HG02798 (cell line): Measurements from ENCODE around the gene VAV1.
A peak's percentile ranks its signal among the peaks of the same experiment; 100 is the strongest.
"Not testable (repeated sequence)": the region's sequence is repeated elsewhere in the genome, so short reads cannot be mapped to it uniquely, and the experiment has no call there.

Experiments
- ATAC-seq: cut with Tn5 transposase; IDR thresholded peaks from one replicate; pipeline ENCODE4 v1.9.1; 2021; ENCODE audit warnings: mild to moderate bottlenecking; ENCODE audit not compliant: unreplicated experiment, poor library complexity

Gene VAV1

DNA sequence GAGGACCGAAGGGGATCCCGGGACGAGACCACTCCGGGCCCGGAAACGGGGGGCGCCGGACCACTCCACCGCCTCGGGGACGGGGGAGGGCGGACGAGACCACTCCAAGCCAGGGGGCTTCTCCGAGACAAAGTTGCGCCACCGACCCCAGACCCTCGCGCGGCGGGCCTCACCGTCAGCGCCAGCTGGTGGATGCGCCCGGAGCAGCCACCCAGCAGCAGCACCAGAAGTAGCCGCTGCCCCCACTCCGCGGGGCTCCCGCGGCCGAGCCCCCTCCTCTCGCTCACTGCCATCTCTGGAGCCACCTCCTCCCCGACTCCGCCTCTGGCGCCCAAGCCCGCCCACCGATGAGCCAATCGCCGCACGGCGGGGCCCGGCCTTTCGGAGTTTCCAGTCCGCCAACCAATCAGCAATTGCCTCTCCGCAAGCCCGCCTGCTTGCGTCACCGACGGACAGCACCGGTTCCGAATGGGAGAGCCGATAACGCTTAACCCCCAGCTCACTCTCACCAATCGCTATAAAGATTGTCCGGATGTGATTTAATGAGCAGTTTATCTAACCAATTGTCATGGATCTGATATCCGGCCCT is 35.1 kb upstream of the VAV1 start, which contains the start of gene GPR108:
Gene GPR108, minus strand, starts transcription at position 297 of the 589 bp plus-strand sequence. Its CDS starts 4 bp downstream, at position 293.
- ATAC-seq = peak; percentile 76

DNA sequence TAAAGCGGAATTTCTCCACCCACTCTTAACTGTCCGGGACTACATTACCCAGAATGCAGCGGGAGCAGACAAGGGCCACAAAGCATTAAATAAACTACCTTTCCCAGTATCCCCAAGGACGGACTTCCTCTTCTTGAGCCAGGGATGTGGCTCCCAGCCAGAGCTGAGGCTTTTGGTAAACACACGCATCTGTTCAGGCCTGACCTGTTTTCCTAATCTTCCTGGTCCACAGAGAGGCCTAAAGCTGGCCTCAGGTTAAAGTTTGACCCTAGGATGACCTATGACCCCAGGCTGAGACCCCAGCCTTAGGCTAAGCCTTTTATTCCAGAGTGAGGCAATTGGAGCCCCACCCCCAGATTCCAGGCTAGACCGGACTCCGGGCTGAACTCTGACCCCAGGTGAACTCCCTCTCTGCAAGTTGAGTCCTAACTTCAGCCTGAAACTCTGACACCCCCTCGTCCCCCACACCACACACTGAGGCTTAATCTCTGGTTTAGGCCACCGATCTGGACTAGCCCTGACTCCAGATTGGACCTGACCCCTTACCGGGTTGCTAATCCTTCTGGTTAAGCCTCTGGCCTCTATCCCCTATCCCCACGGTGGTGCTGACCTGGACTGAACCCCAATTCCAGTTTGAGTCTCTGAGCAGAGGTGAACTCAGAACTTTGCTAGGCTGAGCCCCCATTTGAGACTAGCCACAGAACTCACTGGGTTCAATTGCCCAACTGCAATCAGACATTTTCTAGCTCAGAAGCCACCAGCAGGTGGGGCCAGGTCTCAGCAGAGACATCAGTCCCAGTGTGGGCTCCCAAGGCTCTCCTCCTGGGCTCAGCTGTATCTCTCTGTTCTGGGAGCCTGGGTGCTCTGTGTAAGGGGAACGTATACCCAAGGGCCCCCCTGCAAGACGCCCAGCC is 34.4 kb upstream of the VAV1 start:
- ATAC-seq = no peak

DNA sequence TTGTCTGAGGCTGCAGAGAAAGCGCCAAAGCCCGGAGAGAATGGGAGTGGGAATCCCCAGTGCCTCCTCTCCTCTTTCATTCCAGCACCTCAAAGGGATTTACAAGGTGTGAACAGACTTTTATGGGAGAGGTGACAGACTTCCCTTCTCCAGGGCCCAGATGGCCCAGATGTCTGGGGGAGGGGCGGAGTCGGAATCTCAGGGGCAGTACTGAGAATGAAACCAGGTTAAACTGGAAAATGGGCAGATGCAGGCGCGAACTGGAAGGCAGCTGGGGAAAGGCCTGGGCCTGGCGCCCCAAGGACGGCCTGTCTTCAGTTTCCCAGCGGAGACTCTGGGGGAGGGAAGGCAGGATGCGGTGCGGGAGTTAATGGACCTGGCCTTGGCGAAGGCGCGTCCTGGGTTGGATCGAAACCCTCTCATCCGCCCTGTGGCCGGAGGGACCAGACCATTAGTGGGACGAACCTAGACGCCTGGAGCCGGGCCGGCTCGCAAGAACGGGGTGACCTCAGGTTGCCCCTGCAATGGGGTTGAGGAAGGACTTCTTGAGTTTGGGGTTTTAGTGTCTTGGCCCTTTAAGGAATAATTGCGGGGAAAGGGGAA is 33.6 kb upstream of the VAV1 start:
- no peak for ATAC-seq

DNA sequence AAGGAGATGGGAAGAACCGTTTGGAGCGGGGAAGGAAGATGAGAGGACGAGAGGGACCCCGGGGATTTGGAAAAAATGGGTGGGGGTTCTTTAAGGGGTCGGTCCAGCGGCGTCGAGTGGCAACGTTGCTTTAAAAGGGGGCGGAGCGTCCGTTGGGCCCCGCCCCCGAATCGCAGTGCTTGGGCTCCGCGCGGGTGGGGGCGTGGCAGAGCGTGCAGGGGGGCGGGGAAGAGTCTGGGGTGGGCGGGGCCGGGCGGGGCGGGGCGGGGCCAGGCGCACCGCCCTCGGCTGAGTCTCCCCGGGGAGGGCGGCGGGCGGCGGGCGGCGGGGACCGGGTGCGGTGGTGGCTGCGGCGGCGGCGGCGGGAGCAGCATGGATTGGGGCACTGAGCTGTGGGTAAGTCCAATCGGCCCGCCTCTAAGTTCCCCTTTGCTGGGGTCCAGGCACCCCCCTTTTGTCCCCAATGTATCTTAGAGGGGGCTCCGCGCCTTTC is 33.1 kb upstream of the VAV1 start, which contains the start of gene TRIP10:
Gene TRIP10, plus strand, starts transcription at position 291 of the 493 bp plus-strand sequence. Its CDS starts 82 bp downstream, at position 373.
- no peak for ATAC-seq

DNA sequence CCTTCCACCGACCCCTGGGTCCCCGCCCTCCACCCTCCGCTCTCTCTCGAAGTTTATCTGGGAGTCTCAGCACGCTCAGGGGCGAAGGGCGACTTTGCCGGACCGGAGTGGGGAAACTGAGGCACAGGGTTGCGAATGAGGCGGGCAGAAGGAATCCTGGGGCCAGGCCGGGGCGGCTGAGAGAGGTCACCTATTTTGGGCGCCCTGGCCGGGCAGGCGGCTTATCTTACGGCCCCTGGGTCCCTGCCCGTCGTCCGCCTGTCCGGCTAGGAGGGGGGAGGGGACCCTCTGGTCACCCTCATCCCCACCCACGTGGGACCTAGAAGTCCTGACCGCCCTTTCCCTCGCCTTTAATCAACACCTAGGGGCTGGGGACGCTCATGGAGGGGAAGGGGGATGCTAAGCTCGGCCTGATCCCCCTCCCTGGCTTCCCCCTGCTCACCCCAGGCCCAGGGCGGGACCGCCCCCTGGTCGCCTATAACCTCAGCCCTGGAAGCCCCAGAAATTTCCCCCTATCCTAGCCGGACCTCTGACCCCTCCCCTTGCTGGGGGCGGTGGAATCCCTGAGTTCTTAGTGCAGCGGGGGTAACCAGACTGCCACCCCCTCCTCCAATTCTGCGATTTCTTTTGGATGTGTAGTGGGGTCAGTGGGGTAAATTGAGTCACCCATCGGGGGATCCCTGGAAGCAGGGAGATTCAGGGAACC is 32.5 kb upstream of the VAV1 start:
- no peak for ATAC-seq

DNA sequence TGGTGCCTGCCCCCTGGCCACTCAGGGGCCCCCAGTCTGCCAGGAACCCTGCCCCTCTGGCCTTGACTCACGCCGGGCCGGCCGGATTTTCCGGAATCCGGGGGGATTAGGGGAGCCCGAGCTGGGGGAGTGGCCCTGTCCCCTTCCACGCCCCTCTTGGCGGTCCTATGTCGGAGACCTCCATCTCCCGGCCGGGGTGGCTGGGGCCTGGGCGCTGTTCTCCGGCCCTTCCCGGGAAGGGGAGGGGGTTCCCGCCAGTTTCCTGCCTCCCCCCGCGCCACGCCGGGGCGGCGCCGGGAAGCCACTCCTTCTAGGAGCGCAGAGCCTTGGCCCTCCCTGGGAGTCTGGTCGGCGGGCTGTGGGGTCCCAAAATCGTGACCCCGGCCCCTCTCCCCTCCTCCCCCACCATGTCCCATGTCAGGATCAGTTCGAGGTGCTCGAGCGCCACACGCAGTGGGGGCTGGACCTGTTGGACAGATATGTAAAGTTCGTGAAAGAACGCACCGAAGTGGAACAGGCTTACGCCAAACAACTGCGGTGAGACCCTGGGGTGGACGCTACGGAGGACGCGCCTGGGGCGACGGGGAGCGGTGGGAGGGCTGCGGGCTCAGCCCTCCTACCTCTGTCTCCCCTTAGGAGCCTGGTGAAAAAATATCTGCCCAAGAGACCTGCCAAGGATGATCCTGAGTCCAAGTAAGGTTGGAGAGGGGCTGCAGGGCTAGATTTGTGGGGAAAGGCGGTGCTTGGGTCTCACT is 31.7 kb upstream of the VAV1 start:
- no peak for ATAC-seq

DNA sequence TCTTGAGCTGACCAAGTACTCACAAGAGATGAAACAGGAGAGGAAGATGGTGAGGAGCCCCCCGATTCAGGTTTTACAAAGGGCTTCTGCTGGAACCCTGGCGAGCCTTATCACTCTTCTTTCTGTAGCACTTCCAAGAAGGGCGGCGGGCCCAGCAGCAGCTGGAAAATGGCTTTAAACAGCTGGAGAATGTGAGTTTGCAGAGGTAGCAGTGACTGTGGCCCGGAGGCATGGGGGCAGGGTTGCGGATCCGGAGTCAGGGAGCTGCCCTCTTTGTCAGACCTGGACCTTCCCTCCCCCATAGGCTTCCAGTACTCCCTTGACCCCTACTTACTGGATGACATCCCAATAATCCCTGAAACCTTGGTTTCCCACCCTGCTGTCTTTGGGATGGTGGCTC is 29.4 kb upstream of the VAV1 start:
- no peak for ATAC-seq

DNA sequence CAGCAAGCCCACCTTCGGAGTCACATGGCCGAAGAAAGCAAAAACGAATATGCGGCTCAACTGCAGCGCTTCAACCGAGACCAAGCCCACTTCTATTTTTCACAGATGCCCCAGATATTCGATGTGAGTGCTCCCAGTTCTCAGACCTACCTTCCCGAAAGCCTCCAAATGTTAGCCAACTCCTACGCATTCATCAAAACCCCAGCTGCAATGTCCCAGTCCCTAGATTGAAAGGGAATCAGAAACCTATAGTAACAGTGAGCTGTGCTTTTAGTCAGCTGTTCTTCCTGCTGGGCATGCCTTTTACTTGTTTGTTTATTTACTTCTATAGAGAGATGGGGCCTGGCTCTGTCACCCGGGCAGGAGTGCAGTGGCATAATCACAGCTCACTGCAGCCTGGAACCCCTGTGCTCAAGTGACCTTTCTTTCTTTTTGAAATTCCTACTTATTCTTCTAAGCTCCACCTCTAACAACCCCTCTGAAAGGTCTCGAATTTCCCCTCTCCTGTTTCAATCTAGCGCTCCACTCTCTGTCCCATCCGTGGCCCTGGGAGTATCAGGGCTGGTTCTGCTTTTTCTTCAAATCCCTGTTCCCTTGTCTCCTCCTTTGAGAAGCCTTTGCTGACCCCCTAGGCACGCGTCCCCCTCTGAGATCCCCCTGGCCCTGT is 28.7 kb upstream of the VAV1 start:
- no peak for ATAC-seq

DNA sequence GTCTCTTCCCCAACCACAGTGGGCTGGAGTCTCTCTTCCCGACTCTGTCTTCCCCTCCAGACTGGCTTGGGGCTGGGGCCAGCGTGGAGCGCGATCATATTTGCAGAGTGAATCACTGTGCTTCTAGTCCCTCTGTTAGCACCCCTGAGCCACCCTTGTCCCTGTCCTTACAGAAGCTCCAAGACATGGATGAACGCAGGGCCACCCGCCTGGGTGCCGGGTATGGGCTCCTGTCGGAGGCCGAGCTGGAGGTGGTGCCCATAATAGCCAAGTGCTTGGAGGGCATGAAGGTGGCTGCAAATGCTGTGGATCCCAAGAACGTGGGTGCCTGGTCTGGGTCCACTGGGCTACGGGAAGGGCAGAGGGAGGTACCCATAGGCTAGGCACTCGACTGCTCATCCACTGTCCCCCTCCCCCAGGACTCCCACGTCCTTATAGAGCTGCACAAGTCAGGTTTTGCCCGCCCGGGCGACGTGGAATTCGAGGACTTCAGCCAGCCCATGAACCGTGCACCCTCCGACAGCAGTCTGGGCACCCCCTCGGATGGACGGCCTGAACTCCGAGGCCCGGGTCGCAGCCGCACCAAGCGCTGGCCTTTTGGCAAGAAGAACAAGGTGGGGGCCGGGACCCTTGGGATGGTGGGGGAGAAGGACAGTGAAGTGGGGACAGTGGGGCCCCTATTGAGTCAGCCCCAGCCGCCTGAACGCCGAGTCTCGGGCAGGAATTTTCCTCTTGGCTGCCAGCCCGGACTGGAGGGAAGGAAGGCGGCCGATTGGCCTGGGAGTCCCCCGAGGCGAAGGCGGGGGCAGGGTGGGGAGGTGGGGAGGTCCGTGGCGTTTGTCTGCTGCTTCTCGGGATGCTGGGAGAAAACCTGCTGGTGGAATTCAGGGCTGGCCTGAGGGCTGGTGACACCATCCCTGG is 27.9 kb upstream of the VAV1 start:
- ATAC-seq = no peak

DNA sequence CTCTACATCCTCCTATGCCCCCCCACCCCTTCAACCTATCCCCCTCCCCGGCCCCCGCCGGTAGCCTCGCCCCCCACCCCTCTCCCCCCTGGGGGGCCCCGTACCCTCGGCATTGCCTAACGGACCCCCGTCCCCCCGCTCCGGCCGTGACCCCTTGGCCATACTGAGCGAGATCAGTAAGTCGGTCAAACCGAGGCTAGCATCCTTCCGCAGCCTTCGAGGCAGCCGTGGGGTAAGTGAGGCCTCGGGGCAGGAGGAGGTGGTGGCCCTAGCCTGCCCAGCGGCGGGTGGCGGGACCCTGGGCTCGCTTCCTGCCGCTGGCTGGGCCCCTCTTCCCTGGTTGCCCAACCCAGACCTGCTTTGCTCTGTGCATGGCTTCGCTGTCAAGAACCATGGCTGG is 26.5 kb upstream of the VAV1 start:
- no peak for ATAC-seq

DNA sequence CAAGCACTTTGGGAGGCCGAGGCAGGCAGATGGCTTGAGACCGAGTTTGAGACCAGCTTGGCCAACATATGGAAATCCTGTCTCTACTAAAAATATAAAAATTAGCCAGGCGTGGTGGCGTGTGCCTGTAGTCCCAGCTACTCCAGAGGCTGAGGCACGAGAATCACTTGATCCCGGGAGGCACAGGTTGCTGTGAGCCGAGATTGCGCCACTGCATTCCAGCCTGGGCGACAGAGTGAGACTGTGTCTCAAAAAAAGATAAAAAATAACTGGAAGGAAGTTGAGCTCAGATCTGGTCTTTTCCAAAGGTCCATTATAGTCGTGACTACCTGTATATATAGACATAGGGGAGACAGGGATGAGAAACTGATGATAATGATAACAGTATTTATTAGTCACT is 24.0 kb upstream of the VAV1 start:
- ATAC-seq = not testable (repeated sequence)

DNA sequence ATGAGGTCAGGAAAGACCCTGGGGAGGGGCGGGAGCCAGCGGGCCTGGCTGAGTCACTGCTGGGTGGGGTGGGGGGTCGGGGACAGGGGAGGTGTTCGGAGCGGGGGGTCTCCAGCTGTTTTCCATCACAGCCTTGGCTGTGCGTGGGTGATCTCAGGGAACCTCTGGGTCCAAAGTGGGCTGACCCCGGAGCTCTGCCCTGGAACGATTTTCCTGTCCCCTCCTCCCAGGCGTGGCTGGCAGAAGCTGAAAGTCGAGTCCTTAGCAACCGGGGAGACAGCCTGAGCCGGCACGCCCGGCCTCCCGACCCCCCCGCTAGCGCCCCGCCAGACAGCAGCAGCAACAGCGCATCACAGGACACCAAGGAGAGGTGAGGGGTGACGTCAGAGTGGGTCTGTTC is 22.4 kb upstream of the VAV1 start:
- no peak for ATAC-seq

DNA sequence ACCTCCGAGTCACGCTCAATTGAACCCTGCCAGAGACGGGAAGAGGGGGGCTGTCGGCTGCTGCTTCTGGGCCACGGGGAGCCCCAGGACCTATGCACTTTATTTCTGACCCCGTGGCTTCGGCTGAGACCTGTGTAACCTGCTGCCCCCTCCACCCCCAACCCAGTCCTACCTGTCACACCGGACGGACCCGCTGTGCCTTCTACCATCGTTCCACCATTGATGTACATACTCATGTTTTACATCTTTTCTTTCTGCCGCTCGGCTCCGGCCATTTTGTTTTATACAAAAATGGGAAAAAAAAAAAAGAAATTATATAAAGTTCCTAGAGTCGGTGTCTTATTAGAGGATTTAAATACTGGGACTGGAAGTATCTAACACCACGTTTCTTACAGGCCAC is 21.3 kb upstream of the VAV1 start:
- ATAC-seq = no peak

DNA sequence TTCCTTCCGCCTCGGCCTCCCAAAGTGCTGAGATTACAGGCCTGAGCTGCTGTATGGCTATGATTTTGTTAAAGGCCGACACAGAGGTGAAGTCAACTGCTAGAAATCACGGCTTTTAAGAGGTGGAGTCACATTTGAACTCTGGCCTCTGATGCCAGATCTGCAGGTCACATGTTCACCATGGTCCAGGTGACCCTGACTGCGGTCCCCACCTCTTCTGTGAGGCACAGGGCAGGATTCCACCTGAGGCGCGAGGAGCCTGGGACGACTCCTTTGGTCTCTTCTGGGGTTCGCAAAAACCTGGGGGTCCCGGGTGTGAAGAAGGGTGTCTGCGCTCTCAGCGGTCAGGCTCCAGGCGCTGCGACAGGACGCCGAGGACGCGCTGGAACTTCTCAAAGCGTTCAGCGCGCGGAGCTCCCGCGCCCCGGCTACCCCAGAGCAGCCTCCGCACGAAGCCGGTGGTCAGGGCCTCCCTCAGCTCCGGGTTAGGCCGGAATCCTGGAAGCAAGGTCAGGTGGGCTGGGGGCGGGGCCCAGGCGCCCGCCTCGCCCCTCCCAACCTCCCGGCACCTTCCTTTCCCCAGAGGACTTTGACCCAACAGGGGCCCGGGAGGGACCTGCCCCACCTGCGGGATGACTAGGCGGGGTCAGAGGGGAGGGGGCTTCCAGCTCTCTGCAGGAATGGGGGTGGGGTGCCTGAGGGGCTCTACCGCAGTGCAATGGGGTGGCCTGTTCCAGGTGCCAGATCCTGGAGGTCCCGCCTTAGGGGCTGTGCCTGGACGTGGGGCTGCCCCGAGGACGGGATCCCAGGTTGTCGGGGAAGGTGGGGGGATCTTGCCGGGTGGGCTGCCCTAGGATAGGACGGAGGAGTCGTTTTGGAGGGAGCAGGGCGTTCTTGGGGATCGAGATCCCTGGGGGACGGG is 20.0 kb upstream of the VAV1 start:
- ATAC-seq = no peak

DNA sequence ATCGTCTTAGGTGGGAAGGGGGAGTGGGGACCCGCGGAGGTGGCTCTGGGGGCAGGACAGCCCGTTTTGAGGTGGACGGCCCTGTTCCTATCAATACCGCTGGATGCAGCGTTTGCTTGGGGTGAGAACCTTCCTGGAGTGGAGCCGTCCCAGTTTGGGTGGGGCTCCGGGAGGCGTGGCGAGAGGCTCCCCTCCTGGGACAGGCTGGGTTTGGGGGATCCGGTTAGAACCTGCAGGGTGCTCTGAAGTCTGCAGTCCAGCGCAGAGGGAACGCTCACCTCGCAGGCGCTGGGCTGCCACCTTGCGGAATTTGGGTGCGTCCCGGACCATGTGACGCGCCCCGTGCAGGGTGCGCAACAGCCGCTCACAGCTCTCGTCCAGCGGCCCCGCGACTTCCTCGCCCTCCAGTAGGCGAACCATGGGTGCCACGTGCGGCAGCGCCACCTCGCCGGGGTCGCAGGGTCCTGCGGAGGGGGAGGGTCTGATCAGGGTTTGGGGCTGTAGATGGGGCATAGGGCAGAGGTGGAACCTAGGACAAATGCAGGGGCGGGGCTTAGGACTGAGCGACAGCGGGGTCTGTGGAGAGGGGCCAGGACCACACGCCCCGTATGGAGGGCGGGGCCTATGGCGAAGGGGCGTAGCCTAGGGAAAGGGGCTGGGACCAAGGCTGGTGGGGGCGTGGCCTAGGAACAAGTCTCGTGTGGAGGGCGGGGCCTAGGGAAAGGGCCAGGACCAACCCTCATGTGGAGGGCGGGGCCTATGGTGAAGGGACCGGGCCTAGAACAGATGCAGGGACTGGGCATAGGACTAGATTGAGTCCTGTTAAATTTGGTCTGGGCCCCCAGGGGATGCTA is 19.1 kb upstream of the VAV1 start:
- peak; percentile 83 for ATAC-seq

DNA sequence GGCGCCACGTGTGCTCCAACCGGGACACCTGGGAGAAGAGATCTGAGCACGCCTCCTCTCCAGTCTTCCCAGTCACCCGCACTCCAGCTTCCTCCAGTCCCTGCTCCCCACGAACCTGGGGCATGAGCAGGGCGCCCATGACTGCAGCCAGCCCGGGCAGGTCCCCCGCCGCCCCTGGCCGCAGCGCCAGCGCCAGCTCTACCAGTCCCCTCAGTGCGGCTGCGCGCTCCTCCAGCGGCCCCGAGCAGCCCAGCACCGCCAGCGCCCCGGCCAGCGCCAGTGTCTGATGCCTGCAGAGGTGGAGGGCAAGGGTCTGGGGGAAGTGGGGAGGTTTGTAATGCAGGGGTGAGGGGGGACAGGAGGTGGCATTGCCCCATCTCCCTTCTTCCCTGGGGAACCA is 18.4 kb upstream of the VAV1 start:
- no peak for ATAC-seq
